NCI-H226 (cell line): Measurements from ENCODE around the gene CLDN5.
"Not testable (repeated sequence)": the region's sequence is repeated elsewhere in the genome, so short reads cannot be mapped to it uniquely, and the experiment has no call there.

ENCODE experiments used
- DNase-seq: peaks from one replicate; pipeline ENCODE4 v3.0.0-alpha.2; 2015

Gene CLDN5

GRCh38 chr22:19524170-19525115, at the start of gene CLDN5:
TSS of gene CLDN5 (minus strand) at chr22:19524410. CDS start at chr22:19524255, 155 bp downstream.
- no peak for DNase-seq

- DNase-seq, result no peak
Observed at GRCh38 chr22:19571995-19572394, 47.8 kb upstream of the CLDN5 start.

GRCh38 chr22:19571207-19571795, 47.1 kb upstream of the CLDN5 start:
- DNase-seq, result peak; percentile 5

GRCh38 chr22:19569976-19570375, 45.8 kb upstream of the CLDN5 start:
- no peak for DNase-seq

GRCh38 chr22:19569276-19569640, 45.0 kb upstream of the CLDN5 start:
- no peak for DNase-seq

- DNase-seq, result peak; percentile 78
Observed at GRCh38 chr22:19568337-19569275, 44.4 kb upstream of the CLDN5 start.

- no peak for DNase-seq
Observed at GRCh38 chr22:19567157-19568009, 43.2 kb upstream of the CLDN5 start.

- no peak for DNase-seq
Observed at GRCh38 chr22:19566279-19567156, 42.3 kb upstream of the CLDN5 start.

- peak; percentile 13 for DNase-seq
Observed at GRCh38 chr22:19565382-19566278, 41.4 kb upstream of the CLDN5 start.

- DNase-seq, result no peak
Observed at GRCh38 chr22:19559956-19560355, 35.7 kb upstream of the CLDN5 start.

- DNase-seq, result no peak
Observed at GRCh38 chr22:19559324-19559811, 35.2 kb upstream of the CLDN5 start.

- DNase-seq, result no peak
Observed at GRCh38 chr22:19556963-19557545, 32.8 kb upstream of the CLDN5 start.

- no peak for DNase-seq
Observed at GRCh38 chr22:19555651-19556050, 31.4 kb upstream of the CLDN5 start.

GRCh38 chr22:19554834-19555404, 30.7 kb upstream of the CLDN5 start:
- peak; percentile 31 for DNase-seq

- DNase-seq, result no peak
Observed at GRCh38 chr22:19553201-19553600, 29.0 kb upstream of the CLDN5 start.

GRCh38 chr22:19550382-19550781, 26.2 kb upstream of the CLDN5 start:
- no peak for DNase-seq

- DNase-seq, result no peak
Observed at GRCh38 chr22:19549428-19549827, 25.2 kb upstream of the CLDN5 start.

GRCh38 chr22:19548964-19549363, 24.8 kb upstream of the CLDN5 start:
- DNase-seq, result no peak

- DNase-seq, result not testable (repeated sequence)
Observed at GRCh38 chr22:19548427-19548826, 24.2 kb upstream of the CLDN5 start.
